Measurements from ENCODE around the gene C1QTNF3. TPM values are rescaled to one million over a fixed set of nuclear protein-coding genes. Genes with fewer than 3 reads are reported as not detected.
"Not testable (repeated sequence)": the region's sequence is repeated elsewhere in the genome, so short reads cannot be mapped to it uniquely, and the experiment has no call there.

The C1QTNF3 gene
- total RNA-seq, 1 experiment from 2014 or later = 2.5 TPM

DNA sequence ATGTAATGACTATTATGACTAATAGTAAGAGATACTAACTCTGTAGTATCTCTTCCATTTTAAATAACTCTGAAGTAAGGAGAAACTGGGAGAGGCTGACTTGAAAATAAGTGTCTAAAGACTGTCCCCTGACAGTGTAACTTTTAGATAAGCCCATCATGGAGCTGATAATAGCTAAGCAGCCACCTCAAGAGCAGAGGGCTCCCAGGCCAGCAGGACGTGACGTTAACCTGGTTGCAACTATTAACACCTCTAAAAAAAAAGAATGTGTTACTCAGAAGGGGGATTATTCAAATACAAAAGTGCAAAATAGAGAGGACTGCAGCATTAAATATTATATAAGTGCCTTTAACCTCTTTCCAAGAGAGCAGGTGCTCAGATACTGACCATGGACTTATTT lies 34.6 kb upstream of the C1QTNF3 start:
- H3K9me3 Mint-ChIP-seq (ENCODE audit: unreplicated experiment); H3K27ac Mint-ChIP-seq (ENCODE audit: unreplicated experiment); intact Hi-C loops (cut with micrococcal nuclease; ENCODE audit: unreplicated experiment); POLR2A ChIA-PET; H3K9me3 ChIP-seq; H3K4me3 Mint-ChIP-seq (ENCODE audit: unreplicated experiment); DNase-seq; BruUV-seq (replicated peaks); H3K36me3 Mint-ChIP-seq (ENCODE audit: insufficient read depth, unreplicated experiment); H3K27me3 ChIP-seq (replicated peaks; ENCODE audit: control insufficient read depth, insufficient read depth, low read length); H3K27me3 Mint-ChIP-seq (ENCODE audit: insufficient read depth, unreplicated experiment); H3K36me3 ChIP-seq (ENCODE audit: control insufficient read depth, insufficient read depth, low read length); H3K4me1 Mint-ChIP-seq (ENCODE audit: low read depth, unreplicated experiment); H3K4me1 ChIP-seq; H3K4me3 ChIP-seq (ENCODE audit: low read depth, low read length); CTCF ChIA-PET: not testable (repeated sequence)

GRCh38 chr5:34076719-34077364 lies 33.8 kb upstream of the C1QTNF3 start:
- H3K9me3 Mint-ChIP-seq (ENCODE audit: unreplicated experiment); H3K4me1 ChIP-seq; H3K27ac Mint-ChIP-seq (ENCODE audit: unreplicated experiment); H3K4me3 Mint-ChIP-seq (ENCODE audit: unreplicated experiment); H3K27me3 ChIP-seq (replicated peaks; ENCODE audit: control insufficient read depth, insufficient read depth, low read length); CTCF ChIA-PET; H3K36me3 ChIP-seq (ENCODE audit: control insufficient read depth, insufficient read depth, low read length); H3K27me3 Mint-ChIP-seq (ENCODE audit: insufficient read depth, unreplicated experiment); H3K9me3 ChIP-seq; DNase-seq; BruUV-seq (replicated peaks); H3K36me3 Mint-ChIP-seq (ENCODE audit: insufficient read depth, unreplicated experiment); H3K4me1 Mint-ChIP-seq (ENCODE audit: low read depth, unreplicated experiment); intact Hi-C loops (cut with micrococcal nuclease; ENCODE audit: unreplicated experiment); POLR2A ChIA-PET; H3K4me3 ChIP-seq (ENCODE audit: low read depth, low read length): not testable (repeated sequence)

DNA sequence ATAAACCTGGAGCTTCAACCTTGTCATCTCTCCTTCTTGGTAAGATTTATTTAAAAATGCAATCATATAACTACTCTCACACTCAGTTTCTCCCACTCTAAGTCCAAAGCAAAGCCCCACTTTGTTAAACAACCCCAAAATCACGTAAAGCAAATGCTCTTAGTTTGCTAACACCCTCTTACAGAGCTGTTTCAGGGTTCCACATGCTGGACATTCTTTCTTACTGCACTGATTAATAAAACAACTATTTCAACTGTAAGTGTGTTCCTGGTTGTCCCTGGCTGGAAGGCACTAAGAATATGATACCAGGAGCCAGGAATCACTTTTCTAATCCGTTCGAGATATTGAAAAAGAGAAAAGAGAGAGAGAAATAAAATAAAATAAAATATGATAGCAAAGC lies 31.5 kb upstream of the C1QTNF3 start:
- H3K36me3 Mint-ChIP-seq (ENCODE audit: insufficient read depth, unreplicated experiment); H3K4me1 ChIP-seq; H3K9me3 Mint-ChIP-seq (ENCODE audit: unreplicated experiment); H3K36me3 ChIP-seq (ENCODE audit: control insufficient read depth, insufficient read depth, low read length); H3K9me3 ChIP-seq; H3K4me3 ChIP-seq (ENCODE audit: low read depth, low read length); DNase-seq; CTCF ChIA-PET; intact Hi-C loops (cut with micrococcal nuclease; ENCODE audit: unreplicated experiment); H3K27ac Mint-ChIP-seq (ENCODE audit: unreplicated experiment); H3K4me1 Mint-ChIP-seq (ENCODE audit: low read depth, unreplicated experiment); H3K27me3 ChIP-seq (replicated peaks; ENCODE audit: control insufficient read depth, insufficient read depth, low read length); POLR2A ChIA-PET; H3K4me3 Mint-ChIP-seq (ENCODE audit: unreplicated experiment); BruUV-seq (replicated peaks); H3K27me3 Mint-ChIP-seq (ENCODE audit: insufficient read depth, unreplicated experiment): not testable (repeated sequence)
- TF ChIP-seq, protein P1, sequence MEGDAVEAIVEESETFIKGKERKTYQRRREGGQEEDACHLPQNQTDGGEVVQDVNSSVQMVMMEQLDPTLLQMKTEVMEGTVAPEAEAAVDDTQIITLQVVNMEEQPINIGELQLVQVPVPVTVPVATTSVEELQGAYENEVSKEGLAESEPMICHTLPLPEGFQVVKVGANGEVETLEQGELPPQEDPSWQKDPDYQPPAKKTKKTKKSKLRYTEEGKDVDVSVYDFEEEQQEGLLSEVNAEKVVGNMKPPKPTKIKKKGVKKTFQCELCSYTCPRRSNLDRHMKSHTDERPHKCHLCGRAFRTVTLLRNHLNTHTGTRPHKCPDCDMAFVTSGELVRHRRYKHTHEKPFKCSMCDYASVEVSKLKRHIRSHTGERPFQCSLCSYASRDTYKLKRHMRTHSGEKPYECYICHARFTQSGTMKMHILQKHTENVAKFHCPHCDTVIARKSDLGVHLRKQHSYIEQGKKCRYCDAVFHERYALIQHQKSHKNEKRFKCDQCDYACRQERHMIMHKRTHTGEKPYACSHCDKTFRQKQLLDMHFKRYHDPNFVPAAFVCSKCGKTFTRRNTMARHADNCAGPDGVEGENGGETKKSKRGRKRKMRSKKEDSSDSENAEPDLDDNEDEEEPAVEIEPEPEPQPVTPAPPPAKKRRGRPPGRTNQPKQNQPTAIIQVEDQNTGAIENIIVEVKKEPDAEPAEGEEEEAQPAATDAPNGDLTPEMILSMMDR (IDR thresholded peaks at IDR 0.05; ENCODE audit: insufficient read depth in 1 of 2, low read depth in 1 of 2, low read length in 1 of 2, severe bottlenecking in 1 of 2, unreplicated experiment in 1 of 2) = peak in 1 of 2 experiments; percentile 2

DNA sequence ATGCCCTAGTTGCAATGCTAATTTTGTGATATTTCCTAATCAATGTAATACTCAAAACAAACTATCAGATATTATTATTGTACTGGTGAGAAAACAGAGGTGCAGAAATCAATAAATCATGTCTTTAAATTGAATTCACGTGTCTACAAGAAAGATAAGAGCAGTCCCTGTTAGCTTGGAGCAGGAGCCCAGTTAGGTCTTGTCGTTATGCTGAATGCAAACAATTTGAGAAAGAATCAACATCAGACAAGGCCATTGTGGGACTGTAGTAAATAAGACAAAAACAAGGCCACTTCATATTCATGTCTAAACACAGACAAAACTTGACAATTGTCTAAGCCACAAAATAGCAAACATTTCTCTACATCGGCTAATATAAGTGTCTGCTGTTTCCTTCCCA lies 31.1 kb upstream of the C1QTNF3 start:
- H3K4me3 Mint-ChIP-seq (ENCODE audit: unreplicated experiment); H3K27ac Mint-ChIP-seq (ENCODE audit: unreplicated experiment); H3K36me3 Mint-ChIP-seq (ENCODE audit: insufficient read depth, unreplicated experiment); H3K4me1 Mint-ChIP-seq (ENCODE audit: low read depth, unreplicated experiment); H3K9me3 Mint-ChIP-seq (ENCODE audit: unreplicated experiment); POLR2A ChIA-PET; H3K4me1 ChIP-seq; H3K27me3 ChIP-seq (replicated peaks; ENCODE audit: control insufficient read depth, insufficient read depth, low read length); H3K36me3 ChIP-seq (ENCODE audit: control insufficient read depth, insufficient read depth, low read length); DNase-seq; CTCF ChIA-PET; intact Hi-C loops (cut with micrococcal nuclease; ENCODE audit: unreplicated experiment); H3K27me3 Mint-ChIP-seq (ENCODE audit: insufficient read depth, unreplicated experiment); H3K4me3 ChIP-seq (ENCODE audit: low read depth, low read length); BruUV-seq (replicated peaks); H3K9me3 ChIP-seq: not testable (repeated sequence)

DNA sequence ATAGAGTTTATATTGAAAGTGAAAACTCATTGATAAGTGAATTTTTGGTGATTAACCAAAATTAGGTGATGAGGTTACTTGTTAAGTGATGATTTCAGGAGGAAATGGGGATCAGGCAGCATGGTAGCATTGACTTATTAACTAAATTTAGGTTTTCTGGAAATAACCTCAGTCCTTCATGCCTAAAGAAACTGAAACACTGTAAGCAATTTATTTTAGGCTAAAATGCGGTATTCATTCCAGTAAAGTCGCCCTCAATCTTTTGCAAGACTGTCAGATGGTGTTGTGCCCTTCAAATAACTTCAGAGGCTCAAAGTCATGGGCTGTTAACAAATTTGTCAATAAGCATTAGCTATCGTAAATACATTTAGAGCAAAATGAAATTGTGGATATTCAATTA lies 27.6 kb upstream of the C1QTNF3 start:
- H3K4me3 ChIP-seq (ENCODE audit: low read depth, low read length) = not testable (repeated sequence)

More for the DNA sequence above, 27.6 kb upstream of the C1QTNF3 start:
- H3K27me3 Mint-ChIP-seq (ENCODE audit: insufficient read depth, unreplicated experiment); H3K4me1 ChIP-seq; DNase-seq; POLR2A ChIA-PET; H3K4me1 Mint-ChIP-seq (ENCODE audit: low read depth, unreplicated experiment); H3K36me3 ChIP-seq (ENCODE audit: control insufficient read depth, insufficient read depth, low read length); BruUV-seq (replicated peaks); H3K4me3 Mint-ChIP-seq (ENCODE audit: unreplicated experiment); H3K9me3 Mint-ChIP-seq (ENCODE audit: unreplicated experiment); H3K27ac Mint-ChIP-seq (ENCODE audit: unreplicated experiment); H3K27me3 ChIP-seq (replicated peaks; ENCODE audit: control insufficient read depth, insufficient read depth, low read length); H3K9me3 ChIP-seq; CTCF ChIA-PET; H3K36me3 Mint-ChIP-seq (ENCODE audit: insufficient read depth, unreplicated experiment); intact Hi-C loops (cut with micrococcal nuclease; ENCODE audit: unreplicated experiment): not testable (repeated sequence)

Measured in Caco-2 (cell line).